HG03575 (cell line): ENCODE results near the gene GGTLC1.

Experiments
- ATAC-seq: cut with Tn5 transposase; IDR thresholded peaks from one replicate; pipeline ENCODE4 v1.9.1; 2021; ENCODE audit not compliant: unreplicated experiment, insufficient number of reproducible peaks, low FRiP score; ENCODE audit errors: extremely low read depth

The GGTLC1 gene

GRCh38 chr20:23988561-23988960 lies at the start of gene GGTLC1:
Gene GGTLC1 (minus strand): TSS chr20:23988779. CDS start chr20:23986611, 2,168 bp downstream.
- ATAC-seq = no peak

DNA sequence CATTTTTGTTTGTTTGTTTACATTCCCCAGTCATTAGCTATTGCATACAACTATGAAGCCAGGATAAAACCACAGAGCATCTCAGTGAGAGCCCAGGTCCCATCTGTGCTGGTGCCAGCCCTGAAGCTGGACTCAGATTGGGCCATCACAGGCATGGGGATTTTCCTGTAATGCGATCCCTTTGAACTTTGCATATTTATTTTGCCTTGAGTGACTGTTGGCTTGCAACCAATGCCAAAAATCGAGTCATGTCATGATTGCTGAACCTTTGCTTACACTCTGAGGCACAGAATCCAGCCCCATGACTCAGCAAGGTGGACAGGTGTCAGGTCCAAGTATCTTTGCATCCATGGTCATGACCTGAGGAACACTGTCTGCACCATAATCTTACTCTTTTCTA lies 46.2 kb upstream of the GGTLC1 start:
- no peak for ATAC-seq

DNA sequence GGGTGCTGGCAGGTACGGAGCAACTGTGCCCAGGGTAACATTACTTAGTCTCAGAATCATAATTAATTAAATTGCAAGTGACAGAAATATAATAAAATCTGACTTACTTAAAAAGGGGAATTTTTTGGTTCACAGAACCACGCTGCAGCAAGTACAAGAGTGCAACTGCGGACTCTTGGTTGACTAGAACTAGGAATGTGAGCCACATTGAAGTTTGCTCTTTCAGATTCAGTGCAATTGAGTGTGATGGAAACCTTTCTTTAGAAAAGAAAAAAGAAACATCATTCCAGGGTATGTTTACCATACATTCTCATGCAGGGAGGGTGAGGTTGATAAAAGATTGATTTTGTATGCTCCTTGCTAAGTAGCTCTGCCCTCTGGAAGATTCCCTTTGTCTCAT lies 45.0 kb upstream of the GGTLC1 start:
- ATAC-seq = no peak

GRCh38 chr20:24033151-24033550 lies 44.6 kb upstream of the GGTLC1 start:
- no peak for ATAC-seq

GRCh38 chr20:24032400-24032898 lies 43.9 kb upstream of the GGTLC1 start:
- ATAC-seq = no peak

DNA sequence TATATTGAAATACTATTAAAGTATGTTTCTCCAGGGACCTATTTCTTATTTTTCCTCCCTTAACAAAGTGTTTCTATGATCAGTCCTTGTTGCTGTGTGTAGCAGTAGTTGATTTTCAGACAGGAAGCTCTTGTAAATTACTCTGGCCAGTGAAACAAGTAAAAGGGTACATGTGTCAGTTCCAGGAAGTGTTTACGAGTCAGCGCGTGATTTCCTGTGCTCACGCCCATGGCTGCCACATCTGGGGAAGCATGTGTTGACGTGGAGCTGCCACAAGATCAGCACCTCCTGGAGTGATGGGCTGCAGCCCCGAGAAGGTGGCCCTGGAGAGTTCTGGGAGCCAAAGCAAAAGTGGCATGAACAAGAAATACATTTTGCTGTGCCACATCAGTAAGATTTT lies 38.6 kb upstream of the GGTLC1 start:
- ATAC-seq = no peak

- no peak for ATAC-seq
Observed at GRCh38 chr20:24022621-24023180, 34.1 kb upstream of the GGTLC1 start.

GRCh38 chr20:24018796-24019195 lies 30.2 kb upstream of the GGTLC1 start:
- no peak for ATAC-seq

GRCh38 chr20:24017458-24017755 lies 28.8 kb upstream of the GGTLC1 start:
- ATAC-seq = no peak

- ATAC-seq = no peak
Observed at GRCh38 chr20:24016607-24017457, 28.3 kb upstream of the GGTLC1 start.

DNA sequence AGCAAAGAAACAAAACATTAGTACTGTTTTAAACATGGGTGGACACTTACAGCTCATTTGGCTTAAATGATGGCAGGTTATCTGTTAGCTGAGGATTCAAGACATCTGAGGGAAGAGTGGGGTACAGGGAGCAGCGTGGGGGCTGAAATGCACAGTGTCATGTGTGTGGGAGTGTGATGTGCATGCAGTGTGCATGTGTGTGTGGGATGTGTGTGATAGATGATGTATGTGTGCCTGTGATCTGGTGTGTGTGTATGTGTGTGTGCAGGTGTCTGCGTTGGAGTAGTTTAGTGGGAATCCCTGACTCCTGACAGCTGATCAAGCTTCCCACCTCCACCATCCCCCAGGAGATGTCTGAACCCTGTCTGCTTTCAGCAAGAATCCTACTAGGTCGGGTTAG lies 25.4 kb upstream of the GGTLC1 start:
- ATAC-seq = no peak

GRCh38 chr20:24011282-24011681 lies 22.7 kb upstream of the GGTLC1 start:
- ATAC-seq = no peak

DNA sequence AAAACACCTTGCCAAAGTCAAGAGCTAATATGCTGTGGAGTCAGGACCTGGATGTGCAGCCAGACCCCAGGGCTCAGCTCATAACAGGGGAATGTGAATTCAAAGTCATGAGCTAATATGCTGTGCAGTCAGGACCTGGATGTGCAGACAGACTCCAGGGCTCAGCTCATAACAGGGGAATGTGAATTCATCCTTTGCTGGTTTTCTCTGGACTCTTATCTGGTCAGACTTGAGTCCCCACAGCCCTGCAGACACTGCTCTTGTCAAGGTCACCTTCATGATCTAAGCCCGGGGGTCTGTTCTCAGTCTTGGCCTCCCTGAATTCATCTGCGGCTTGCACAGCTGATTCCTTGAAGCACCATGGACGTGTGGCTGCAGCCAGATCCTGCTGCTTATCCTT lies 19.2 kb upstream of the GGTLC1 start:
- no peak for ATAC-seq

- no peak for ATAC-seq
Observed at GRCh38 chr20:24007073-24007595, 18.6 kb upstream of the GGTLC1 start.

- no peak for ATAC-seq
Observed at GRCh38 chr20:24006626-24007025, 18.0 kb upstream of the GGTLC1 start.

GRCh38 chr20:24004471-24004870 lies 15.9 kb upstream of the GGTLC1 start:
- ATAC-seq = no peak

DNA sequence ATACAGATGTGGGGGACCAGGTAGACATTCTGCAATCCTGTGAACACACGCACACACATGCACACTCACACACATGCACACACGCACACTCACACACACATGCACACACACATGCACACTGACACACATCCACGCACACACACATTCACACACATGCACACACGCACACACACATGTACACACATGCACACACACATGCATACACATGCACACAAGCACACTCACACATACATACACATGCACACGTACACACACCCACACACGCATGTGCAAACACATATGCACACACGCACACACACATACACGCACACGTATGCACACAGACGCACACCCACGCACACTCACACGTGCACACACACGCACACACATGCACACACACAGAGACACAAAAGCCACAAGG lies 14.3 kb upstream of the GGTLC1 start:
- ATAC-seq = no peak

GRCh38 chr20:24001712-24002405 lies 13.3 kb upstream of the GGTLC1 start:
- ATAC-seq = no peak

- no peak for ATAC-seq
Observed at GRCh38 chr20:23998844-23999243, 10.3 kb upstream of the GGTLC1 start.

DNA sequence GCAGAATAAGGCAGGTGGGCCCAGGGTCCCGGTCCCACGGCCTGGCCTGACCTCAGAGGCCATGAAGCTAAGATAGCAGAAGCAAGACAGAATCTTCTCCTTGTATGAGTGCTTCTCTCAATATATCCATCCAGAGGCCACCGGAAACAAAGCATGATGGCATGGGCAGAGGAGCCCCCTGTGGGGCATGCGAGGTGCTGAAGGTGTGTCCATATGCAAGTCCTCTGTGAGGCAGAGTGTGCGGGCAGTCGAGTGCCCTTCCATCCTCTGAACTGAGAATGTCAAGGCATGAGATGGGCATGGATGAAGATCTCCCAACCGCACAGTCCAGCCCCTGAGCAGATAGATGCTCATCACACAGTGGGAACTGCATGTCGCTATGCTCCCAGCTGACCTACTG lies 9.8 kb upstream of the GGTLC1 start:
- ATAC-seq = no peak
